Naive B cell (primary cell): ENCODE data around the gene AIFM2. TPM values are rescaled to one million over a fixed set of nuclear protein-coding genes. Genes with fewer than 3 reads are reported as not detected.
"Not testable (repeated sequence)": the region's sequence is repeated elsewhere in the genome, so short reads cannot be mapped to it uniquely, and the experiment has no call there.

Experiments used
- ATAC-seq, 2 donors: fragments of 150-1000 bp; cut with Tn5 transposase; 2 replicates each; pipeline ENCODE4 v1.10.0; 2021; ENCODE audit warnings: low read depth in 2 of 2, mild to moderate bottlenecking in 2 of 2, moderate library complexity in 2 of 2
- DNase-seq: peaks from one replicate; pipeline ENCODE4 v3.0.0; 2022
- H3K27ac Mint-ChIP-seq, 6 donors: one replicate each; pipeline ENCODE4 v1.8.0; 2020 to 2022; ENCODE audit warnings: mild to moderate bottlenecking in 6 of 6, mixed read lengths in 6 of 6, moderate library complexity in 5 of 6, inconsistent platforms in 2 of 6
- H3K27me3 Mint-ChIP-seq, 3 donors: one replicate each; pipeline ENCODE4 v1.8.0; 2021 to 2022; ENCODE audit warnings: mixed read lengths in 3 of 3, mild to moderate bottlenecking in 1 of 3
- H3K36me3 Mint-ChIP-seq, 2 donors: one replicate each; pipeline ENCODE4 v1.8.0; 2020 to 2022; ENCODE audit warnings: mixed read lengths in 2 of 2, inconsistent platforms in 1 of 2, mild to moderate bottlenecking in 1 of 2
- H3K4me1 Mint-ChIP-seq, 3 donors: one replicate each; pipeline ENCODE4 v1.8.0; 2020 to 2022; ENCODE audit warnings: mixed read lengths in 3 of 3, inconsistent platforms in 1 of 3, mild to moderate bottlenecking in 1 of 3, moderate library complexity in 1 of 3
- H3K4me3 Mint-ChIP-seq, 8 donors: one replicate each; pipeline ENCODE4 v1.8.0; 2020 to 2022; ENCODE audit warnings: mild to moderate bottlenecking in 8 of 8, mixed read lengths in 8 of 8, moderate library complexity in 8 of 8, inconsistent platforms in 2 of 8
- H3K9me3 Mint-ChIP-seq, 7 donors: one replicate each; pipeline ENCODE4 v1.8.0; 2020 to 2022; ENCODE audit warnings: mixed read lengths in 7 of 7, mild to moderate bottlenecking in 5 of 7, inconsistent platforms in 2 of 7, moderate library complexity in 1 of 7
- polyA plus RNA-seq, 6 donors: library from polyadenylated mRNA; unstranded; fragments of 300-500 nt; fragmentation: Illumina TruSeq; gene quantifications; one replicate each; pipeline ENCODE4 v1.2.3, GENCODE V29; 2021; ENCODE audit warnings: low read depth in 6 of 6

AIFM2 gene
- polyA plus RNA-seq, 6 donors from 2014 or later: 1.8 to 3.0 (median 2.2) TPM

DNA sequence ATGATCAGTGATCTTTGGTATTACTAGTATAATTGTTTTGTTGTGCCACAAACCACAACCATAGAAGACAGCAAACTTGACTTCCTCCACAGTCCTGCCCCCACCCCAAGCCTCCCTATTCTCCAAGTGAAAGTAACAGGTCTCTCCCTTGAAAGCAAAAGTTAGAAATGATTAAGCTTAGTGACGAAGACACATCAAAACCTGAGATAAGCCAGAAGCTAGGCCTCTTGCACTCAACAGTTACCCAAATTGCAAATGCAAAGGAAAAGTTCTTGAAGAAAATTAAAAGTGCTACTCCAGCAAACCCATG is 30.2 kb upstream of the AIFM2 start:
- ATAC-seq (peak in 1 of 2 donors; percentile 39), DNase-seq (no peak)
- Mint-ChIP-seq H3K36me3 (no peaks in the 10 kb centered on the region), H3K4me1 (peaks cover 31 to 48% (median 37%) of the 10 kb centered on the region in 3 donors), H3K27ac (peak overlapping the region in 1 of 6 donors; percentile 61), H3K4me3 (peak overlapping the region in 2 of 8 donors; percentile 22 to 68), H3K9me3 (no peaks in the 10 kb centered on the region), H3K27me3 (no peaks in the 10 kb centered on the region)

DNA sequence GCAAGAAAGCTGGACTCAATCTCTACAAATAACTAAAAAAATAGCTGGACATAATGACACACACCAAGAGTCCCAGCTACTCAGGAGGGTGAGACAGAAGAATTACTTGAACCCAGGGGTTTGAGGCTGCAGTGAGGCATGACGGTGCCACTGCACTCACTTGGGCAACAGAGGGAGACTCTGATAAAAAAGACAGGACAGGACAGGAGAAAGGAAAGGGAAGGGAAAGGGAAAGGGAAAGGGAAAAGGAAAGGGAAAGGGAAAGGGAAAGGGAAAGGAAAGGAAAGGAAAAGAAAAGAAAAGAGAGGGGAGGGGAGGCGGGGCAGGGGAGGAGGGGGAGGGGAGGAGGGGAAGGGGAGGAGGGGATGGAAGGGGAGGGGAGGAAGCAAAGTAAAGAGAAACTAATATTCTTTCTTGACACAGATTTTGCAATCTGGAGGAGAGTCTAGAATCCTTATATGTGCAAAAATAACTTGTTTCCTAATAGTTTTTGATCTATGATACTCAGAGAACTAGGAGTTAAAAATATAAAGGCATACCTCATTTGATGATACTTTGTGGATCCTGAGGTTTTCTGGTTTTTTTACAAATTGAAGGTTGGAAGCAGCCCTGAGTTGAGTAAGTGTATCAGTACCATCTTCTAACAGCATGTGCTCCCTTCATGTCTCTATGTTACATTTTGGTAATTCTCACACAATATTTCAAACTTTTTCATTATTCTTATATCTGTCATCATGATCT is 29.7 kb upstream of the AIFM2 start:
- Mint-ChIP-seq H3K27ac (peak overlapping the region in 4 of 6 donors; percentile 58 to 91 (median 76)), H3K9me3 (no peaks in the 10 kb centered on the region), H3K4me1 (peaks cover 30 to 47% (median 37%) of the 10 kb centered on the region in 3 donors), H3K27me3 (no peaks in the 10 kb centered on the region), H3K4me3 (peak overlapping the region in 3 of 8 donors; percentile 19 to 68 (median 66)), H3K36me3 (no peaks in the 10 kb centered on the region)
- DNase-seq (no peak), ATAC-seq (no peak)

- Mint-ChIP-seq H3K36me3 (peaks cover 9 to 12% of the 10 kb centered on the region in 2 donors), H3K9me3 (no peaks in the 10 kb centered on the region)
- no peak for ATAC-seq
Observed at GRCh38 chr10:70160798-70161197, 28.2 kb upstream of the AIFM2 start.

GRCh38 chr10:70159366-70159765 is 26.7 kb upstream of the AIFM2 start:
- not testable (repeated sequence) for DNase-seq, H3K9me3 Mint-ChIP-seq, H3K4me3 Mint-ChIP-seq, H3K27me3 Mint-ChIP-seq, ATAC-seq
- Mint-ChIP-seq H3K4me1 (peaks cover 29 to 36% (median 32%) of the 10 kb centered on the region in 3 donors), H3K36me3 (peaks cover 21 to 26% of the 10 kb centered on the region in 2 donors), H3K27ac (peak overlapping the region in 1 of 6 donors; percentile 78)

More at GRCh38 chr10:70160798-70161197, 28.2 kb upstream of the AIFM2 start:
- Mint-ChIP-seq H3K27ac (no peak overlapping the region), H3K4me3 (no peak overlapping the region), H3K4me1 (peaks cover 30 to 43% (median 31%) of the 10 kb centered on the region in 3 donors), H3K27me3 (no peaks in the 10 kb centered on the region)
- DNase-seq: no peak

GRCh38 chr10:70158113-70158512 is 25.5 kb upstream of the AIFM2 start:
- Mint-ChIP-seq H3K27ac (no peak overlapping the region), H3K9me3 (no peaks in the 10 kb centered on the region), H3K36me3 (peaks cover 29 to 34% of the 10 kb centered on the region in 2 donors), H3K4me1 (peaks cover 18 to 26% (median 23%) of the 10 kb centered on the region in 3 donors), H3K27me3 (no peaks in the 10 kb centered on the region), H3K4me3 (no peak overlapping the region)
- DNase-seq: no peak
- ATAC-seq: no peak

DNA sequence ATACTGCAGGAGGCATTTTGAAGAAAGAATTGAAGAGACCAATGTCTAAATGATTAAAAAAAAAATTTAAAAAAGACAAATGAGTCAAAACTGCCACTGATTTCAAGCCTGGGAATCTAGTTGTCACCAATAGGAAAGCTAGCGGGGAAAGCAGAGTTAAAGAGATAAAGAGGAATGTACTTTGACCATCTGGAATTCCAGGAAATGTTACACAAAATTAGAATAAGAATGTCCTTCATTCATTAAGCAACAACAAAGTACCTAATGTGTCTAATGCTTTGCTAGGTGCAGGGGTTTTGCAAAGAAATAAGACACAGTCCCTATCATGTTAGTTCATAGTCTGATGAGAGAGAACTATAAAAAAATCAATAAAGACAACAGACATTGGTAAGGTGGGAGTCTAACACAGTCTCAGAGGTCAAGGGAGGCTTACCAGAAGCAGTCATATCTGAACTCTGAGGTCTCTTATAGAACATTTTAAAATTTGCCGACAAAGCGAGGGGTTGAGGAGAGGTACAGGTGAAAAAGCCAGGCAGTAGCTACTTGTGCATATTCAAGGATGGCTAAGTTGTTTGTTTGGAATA is 22.7 kb upstream of the AIFM2 start:
- peaks cover 5 to 10% (median 10%) of the 10 kb centered on the region in 3 donors for H3K4me1 Mint-ChIP-seq
- no peaks in the 10 kb centered on the region for H3K27me3 Mint-ChIP-seq
- ATAC-seq (no peak), DNase-seq (no peak)
- peak overlapping the region in 2 of 6 donors; percentile 1 to 17 for H3K27ac Mint-ChIP-seq
- no peak overlapping the region for H3K4me3 Mint-ChIP-seq
- no peaks in the 10 kb centered on the region for H3K9me3 Mint-ChIP-seq
- H3K36me3 Mint-ChIP-seq: peaks cover 35 to 40% of the 10 kb centered on the region in 2 donors

GRCh38 chr10:70148516-70148915 is 15.9 kb upstream of the AIFM2 start:
- no peak for DNase-seq
- ATAC-seq: no peak
- Mint-ChIP-seq H3K4me1 (peaks cover 15 to 26% (median 18%) of the 10 kb centered on the region in 3 donors), H3K27ac (no peak overlapping the region), H3K9me3 (no peaks in the 10 kb centered on the region), H3K27me3 (no peaks in the 10 kb centered on the region), H3K4me3 (peak overlapping the region in 1 of 8 donors; percentile 67), H3K36me3 (peaks cover 7 to 10% of the 10 kb centered on the region in 2 donors)

DNA sequence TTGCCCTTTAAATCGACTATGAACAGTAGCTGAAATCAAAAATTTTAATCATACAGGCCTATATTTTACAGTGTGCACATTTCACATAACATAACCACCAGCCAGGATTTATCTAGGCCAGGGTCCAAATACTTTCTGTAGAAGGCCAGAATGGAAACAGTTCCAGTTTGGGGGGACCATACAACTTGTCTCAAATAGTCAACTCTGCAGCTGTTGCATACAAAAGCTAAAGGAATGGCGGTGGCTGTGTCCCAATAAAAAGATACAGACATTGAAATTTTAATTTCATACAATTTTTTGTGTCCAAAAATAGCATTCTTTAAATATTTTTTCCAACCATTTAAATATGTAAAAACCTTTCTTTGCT is 14.6 kb upstream of the AIFM2 start:
- peak overlapping the region; percentile 81 to 99 (median 93) for H3K4me3 Mint-ChIP-seq
- H3K27ac Mint-ChIP-seq: peak overlapping the region in 4 of 6 donors; percentile 91 to 98 (median 96)
- peaks cover 25 to 36% (median 26%) of the 10 kb centered on the region in 3 donors for H3K4me1 Mint-ChIP-seq
- H3K36me3 Mint-ChIP-seq: peaks cover 0 to 5% of the 10 kb centered on the region in 2 donors
- DNase-seq (no peak), ATAC-seq (no peak)
- H3K9me3 Mint-ChIP-seq: no peaks in the 10 kb centered on the region
- H3K27me3 Mint-ChIP-seq: no peaks in the 10 kb centered on the region

DNA sequence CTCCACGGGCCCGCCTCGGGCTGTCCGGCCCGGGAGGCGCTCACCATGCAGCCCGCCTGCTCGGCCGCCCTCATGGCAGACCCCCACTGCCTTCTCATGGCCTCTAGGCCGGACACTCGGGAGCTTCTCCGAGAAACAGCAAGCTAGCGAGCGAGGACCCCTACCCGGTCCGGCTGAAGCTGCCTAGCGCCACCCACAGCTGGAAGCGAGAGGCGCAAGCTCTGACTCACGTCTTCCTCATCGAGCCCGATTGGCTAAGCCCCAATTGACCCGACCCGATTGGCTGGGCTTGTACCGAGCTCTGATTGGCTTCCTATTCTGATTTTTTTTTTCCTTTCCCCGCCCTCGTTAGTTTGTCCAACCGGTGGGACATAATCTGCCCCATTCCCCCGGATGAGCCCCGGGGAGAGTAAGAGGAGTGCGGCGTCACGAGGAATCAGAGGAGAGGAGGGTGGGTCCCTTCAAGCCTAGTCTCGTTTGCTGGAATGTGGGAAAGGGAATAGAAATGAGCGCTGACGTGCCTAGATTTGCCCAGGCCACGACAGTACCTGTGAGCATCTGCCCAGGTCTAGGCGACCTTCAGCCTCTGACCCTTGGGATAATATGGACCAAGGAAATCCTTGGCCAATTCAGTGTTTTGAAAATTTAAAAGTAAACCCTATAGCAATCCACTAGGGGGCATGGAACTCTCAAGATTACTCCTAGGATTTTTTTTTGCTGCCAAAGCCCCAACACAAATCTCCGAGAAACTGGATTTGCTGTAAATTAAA is 14.0 kb upstream of the AIFM2 start, which contains the start of gene TYSND1:
Gene TYSND1, minus strand, starts transcription at position 212 of the 770 bp plus-strand sequence. Its CDS starts 114 bp downstream, at position 98.
- ATAC-seq (peak; percentile 80), DNase-seq (peak; percentile 90)
- no peaks in the 10 kb centered on the region for H3K9me3 Mint-ChIP-seq
- H3K27me3 Mint-ChIP-seq: no peaks in the 10 kb centered on the region
- peaks cover 26 to 39% (median 27%) of the 10 kb centered on the region in 3 donors for H3K4me1 Mint-ChIP-seq
- H3K36me3 Mint-ChIP-seq: no peaks in the 10 kb centered on the region
- H3K4me3 Mint-ChIP-seq: peak within 1 kb of the TSS; percentile 81 to 99 (median 94)
- H3K27ac Mint-ChIP-seq: peak within 1 kb of the TSS; percentile 74 to 98 (median 94)

- no peaks in the 10 kb centered on the region for H3K36me3 Mint-ChIP-seq
- no peaks in the 10 kb centered on the region for H3K27me3 Mint-ChIP-seq
- peak overlapping the region; percentile 81 to 99 (median 94) for H3K4me3 Mint-ChIP-seq
- peaks cover 26 to 39% (median 27%) of the 10 kb centered on the region in 3 donors for H3K4me1 Mint-ChIP-seq
- H3K27ac Mint-ChIP-seq: peak overlapping the region; percentile 47 to 97 (median 78)
- no peaks in the 10 kb centered on the region for H3K9me3 Mint-ChIP-seq
- DNase-seq (peak; percentile 71), ATAC-seq (peak; percentile 66 to 67)
Observed at GRCh38 chr10:70145666-70146488, 13.3 kb upstream of the AIFM2 start.

DNA sequence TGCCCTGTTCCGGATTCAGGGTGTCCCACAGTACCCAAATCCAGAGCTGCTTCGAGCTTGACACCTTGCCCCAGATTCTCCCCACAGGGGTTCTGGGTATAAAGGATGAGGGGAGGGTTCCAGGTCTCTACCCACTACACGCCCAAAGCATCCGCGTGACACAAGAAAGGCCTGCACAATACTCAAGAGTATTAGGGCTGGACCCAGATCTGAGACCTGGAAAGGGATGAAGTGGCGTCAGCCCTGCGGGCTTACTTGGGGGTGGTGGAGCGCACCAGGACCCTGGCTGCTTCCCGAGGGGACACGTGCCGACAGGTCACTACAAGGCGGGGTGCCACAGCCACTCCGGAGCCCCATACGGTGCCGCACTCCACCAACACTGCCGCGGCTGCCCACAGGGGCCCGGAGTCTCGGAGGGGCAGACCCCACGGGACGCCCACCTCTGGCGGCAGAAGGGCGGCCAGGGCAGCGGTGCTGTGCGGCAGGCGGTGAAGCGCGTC is 12.6 kb upstream of the AIFM2 start:
- peak; percentile 6 to 10 for ATAC-seq
- no peaks in the 10 kb centered on the region for H3K9me3 Mint-ChIP-seq

GRCh38 chr10:70144372-70145110 is 11.9 kb upstream of the AIFM2 start:
- no peaks in the 10 kb centered on the region for H3K36me3 Mint-ChIP-seq
- peak overlapping the region in 5 of 6 donors; percentile 47 to 97 (median 83) for H3K27ac Mint-ChIP-seq
- DNase-seq (no peak), ATAC-seq (no peak)
- H3K27me3 Mint-ChIP-seq: no peaks in the 10 kb centered on the region
- H3K4me3 Mint-ChIP-seq: peak overlapping the region; percentile 81 to 99 (median 88)
- peaks cover 26 to 43% (median 27%) of the 10 kb centered on the region in 3 donors for H3K4me1 Mint-ChIP-seq
- H3K9me3 Mint-ChIP-seq: no peaks in the 10 kb centered on the region

More for the DNA sequence above, 12.6 kb upstream of the AIFM2 start:
- H3K36me3 Mint-ChIP-seq: no peaks in the 10 kb centered on the region
- peak overlapping the region; percentile 47 to 97 (median 71) for H3K27ac Mint-ChIP-seq
- H3K27me3 Mint-ChIP-seq: no peaks in the 10 kb centered on the region
- peak overlapping the region; percentile 81 to 99 (median 88) for H3K4me3 Mint-ChIP-seq
- no peak for DNase-seq
- peaks cover 26 to 42% (median 27%) of the 10 kb centered on the region in 3 donors for H3K4me1 Mint-ChIP-seq
